ENCODE measurements around the gene CA11.
A peak's percentile ranks its signal among the peaks of the same experiment; 100 is the strongest.

The CA11 gene

GRCh38 chr19:48648134-48648533 is 2.1 kb upstream of the CA11 start:
- no peaks in the 10 kb centered on the region for H4K20me1 ChIP-seq (ENCODE audit: control insufficient read depth, insufficient read depth, low read depth, low read length)
- H3K9me2 ChIP-seq (replicated peaks; ENCODE audit: control insufficient read depth, low read length) = no peaks in the 10 kb centered on the region
- no peaks in the 10 kb centered on the region for H3K36me3 ChIP-seq (ENCODE audit: control insufficient read depth, low read length)
- peaks cover 28% of the 10 kb centered on the region for H3F3A ChIP-seq (ENCODE audit: control insufficient read depth, insufficient read depth)
- H3K27me3 ChIP-seq (ENCODE audit: control insufficient read depth, low read length) = no peaks in the 10 kb centered on the region
- no peaks in the 10 kb centered on the region for H3K79me2 ChIP-seq (ENCODE audit: control insufficient read depth, low read length)
- H3K4me3 ChIP-seq (ENCODE audit: low read length) = peak overlapping the region; percentile 61
- H3K27ac ChIP-seq (ENCODE audit: low read depth, low read length) = peak overlapping the region; percentile 95
- TF ChIP-seq, protein P1, sequence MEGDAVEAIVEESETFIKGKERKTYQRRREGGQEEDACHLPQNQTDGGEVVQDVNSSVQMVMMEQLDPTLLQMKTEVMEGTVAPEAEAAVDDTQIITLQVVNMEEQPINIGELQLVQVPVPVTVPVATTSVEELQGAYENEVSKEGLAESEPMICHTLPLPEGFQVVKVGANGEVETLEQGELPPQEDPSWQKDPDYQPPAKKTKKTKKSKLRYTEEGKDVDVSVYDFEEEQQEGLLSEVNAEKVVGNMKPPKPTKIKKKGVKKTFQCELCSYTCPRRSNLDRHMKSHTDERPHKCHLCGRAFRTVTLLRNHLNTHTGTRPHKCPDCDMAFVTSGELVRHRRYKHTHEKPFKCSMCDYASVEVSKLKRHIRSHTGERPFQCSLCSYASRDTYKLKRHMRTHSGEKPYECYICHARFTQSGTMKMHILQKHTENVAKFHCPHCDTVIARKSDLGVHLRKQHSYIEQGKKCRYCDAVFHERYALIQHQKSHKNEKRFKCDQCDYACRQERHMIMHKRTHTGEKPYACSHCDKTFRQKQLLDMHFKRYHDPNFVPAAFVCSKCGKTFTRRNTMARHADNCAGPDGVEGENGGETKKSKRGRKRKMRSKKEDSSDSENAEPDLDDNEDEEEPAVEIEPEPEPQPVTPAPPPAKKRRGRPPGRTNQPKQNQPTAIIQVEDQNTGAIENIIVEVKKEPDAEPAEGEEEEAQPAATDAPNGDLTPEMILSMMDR (IDR thresholded peaks at IDR 0.05; ENCODE audit: low read depth, low read length, poor library complexity, severe bottlenecking) = no peak
- no peak for TF ChIP-seq EZH2phosphoT487 (IDR thresholded peaks at IDR 0.05; ENCODE audit: borderline replicate concordance, low read length)
- no peaks in the 10 kb centered on the region for H3K9me3 ChIP-seq (ENCODE audit: control insufficient read depth, insufficient read depth, low read length)
- peaks cover 75% of the 10 kb centered on the region for H3K4me1 ChIP-seq (ENCODE audit: control insufficient read depth, low read length)
- H3K4me2 ChIP-seq (ENCODE audit: low read length) = peak overlapping the region; percentile 67

- no peaks in the 10 kb centered on the region for H3K79me2 ChIP-seq (ENCODE audit: control insufficient read depth, low read length)
- H3F3A ChIP-seq (ENCODE audit: control insufficient read depth, insufficient read depth) = peaks cover 28% of the 10 kb centered on the region
- H4K20me1 ChIP-seq (ENCODE audit: control insufficient read depth, insufficient read depth, low read depth, low read length) = no peaks in the 10 kb centered on the region
- H3K9me3 ChIP-seq (ENCODE audit: control insufficient read depth, insufficient read depth, low read length) = no peaks in the 10 kb centered on the region
- H3K27ac ChIP-seq (ENCODE audit: low read depth, low read length) = peak overlapping the region; percentile 95
- peaks cover 63% of the 10 kb centered on the region for H3K4me1 ChIP-seq (ENCODE audit: control insufficient read depth, low read length)
- peak overlapping the region; percentile 96 for H3K4me2 ChIP-seq (ENCODE audit: low read length)
- peak overlapping the region; percentile 77 for H3K4me3 ChIP-seq (ENCODE audit: low read length)
- no peaks in the 10 kb centered on the region for H3K9me2 ChIP-seq (replicated peaks; ENCODE audit: control insufficient read depth, low read length)
- H3K27me3 ChIP-seq (ENCODE audit: control insufficient read depth, low read length) = no peaks in the 10 kb centered on the region
- TF ChIP-seq EZH2phosphoT487 (IDR thresholded peaks at IDR 0.05; ENCODE audit: borderline replicate concordance, low read length) = no peak
- TF ChIP-seq, protein P1 (IDR thresholded peaks at IDR 0.05; ENCODE audit: low read depth, low read length, poor library complexity, severe bottlenecking) = no peak
- no peaks in the 10 kb centered on the region for H3K36me3 ChIP-seq (ENCODE audit: control insufficient read depth, low read length)
Measured at GRCh38 chr19:48646722-48647216, 782 bp upstream of the CA11 start.

DNA sequence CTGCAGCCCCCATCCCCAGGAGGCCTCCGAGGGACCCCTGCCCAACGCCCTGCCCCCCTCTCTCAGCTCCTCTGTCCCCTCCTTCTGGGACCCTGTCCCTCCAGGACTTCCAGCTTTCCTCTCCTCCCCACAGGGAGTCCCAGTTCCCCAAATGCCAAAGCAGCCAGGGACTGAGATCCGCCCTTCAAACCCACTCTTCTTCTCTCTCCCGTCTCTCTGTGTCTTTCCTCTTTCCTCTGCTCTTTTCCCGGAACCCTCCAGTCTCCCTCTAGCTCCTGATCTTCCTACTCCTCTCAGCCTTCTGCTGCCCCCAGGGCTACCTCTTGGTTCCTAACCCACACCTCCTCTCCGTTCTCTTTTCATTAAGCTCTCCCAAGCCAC is 377 bp downstream of the CA11 start:
- no peak for TF ChIP-seq EZH2phosphoT487 (IDR thresholded peaks at IDR 0.05; ENCODE audit: borderline replicate concordance, low read length)
- TF ChIP-seq, protein P1 (IDR thresholded peaks at IDR 0.05; ENCODE audit: low read depth, low read length, poor library complexity, severe bottlenecking) = no peak
- Histone ChIP-seq H3K4me2 (ENCODE audit: low read length) (peak overlapping the region; percentile 96), H3K36me3 (ENCODE audit: control insufficient read depth, low read length) (no peaks in the 10 kb centered on the region), H3K27ac (ENCODE audit: low read depth, low read length) (peak overlapping the region; percentile 82), H3K79me2 (ENCODE audit: control insufficient read depth, low read length) (no peaks in the 10 kb centered on the region), H3K9me2 (replicated peaks; ENCODE audit: control insufficient read depth, low read length) (no peaks in the 10 kb centered on the region), H4K20me1 (ENCODE audit: control insufficient read depth, insufficient read depth, low read depth, low read length) (no peaks in the 10 kb centered on the region), H3K9me3 (ENCODE audit: control insufficient read depth, insufficient read depth, low read length) (no peaks in the 10 kb centered on the region), H3K4me3 (ENCODE audit: low read length) (peak overlapping the region; percentile 77), H3K27me3 (ENCODE audit: control insufficient read depth, low read length) (no peaks in the 10 kb centered on the region), H3F3A (ENCODE audit: control insufficient read depth, insufficient read depth) (peaks cover 27% of the 10 kb centered on the region), H3K4me1 (ENCODE audit: control insufficient read depth, low read length) (peaks cover 58% of the 10 kb centered on the region)
